NOMO-1 treated with DMSO at 0.1 percent for 48 hours (cell line): ENCODE results near the gene LAPTM5.
A peak's percentile ranks its signal among the peaks of the same experiment; 100 is the strongest.
"Not testable (repeated sequence)": the region's sequence is repeated elsewhere in the genome, so short reads cannot be mapped to it uniquely, and the experiment has no call there.

Experiments
- DNase-seq: peaks from one replicate; lab custom pipeline; 2025; ENCODE audit not compliant: unreplicated experiment; lab: John Stamatoyannopoulos, UW

Gene LAPTM5

DNA sequence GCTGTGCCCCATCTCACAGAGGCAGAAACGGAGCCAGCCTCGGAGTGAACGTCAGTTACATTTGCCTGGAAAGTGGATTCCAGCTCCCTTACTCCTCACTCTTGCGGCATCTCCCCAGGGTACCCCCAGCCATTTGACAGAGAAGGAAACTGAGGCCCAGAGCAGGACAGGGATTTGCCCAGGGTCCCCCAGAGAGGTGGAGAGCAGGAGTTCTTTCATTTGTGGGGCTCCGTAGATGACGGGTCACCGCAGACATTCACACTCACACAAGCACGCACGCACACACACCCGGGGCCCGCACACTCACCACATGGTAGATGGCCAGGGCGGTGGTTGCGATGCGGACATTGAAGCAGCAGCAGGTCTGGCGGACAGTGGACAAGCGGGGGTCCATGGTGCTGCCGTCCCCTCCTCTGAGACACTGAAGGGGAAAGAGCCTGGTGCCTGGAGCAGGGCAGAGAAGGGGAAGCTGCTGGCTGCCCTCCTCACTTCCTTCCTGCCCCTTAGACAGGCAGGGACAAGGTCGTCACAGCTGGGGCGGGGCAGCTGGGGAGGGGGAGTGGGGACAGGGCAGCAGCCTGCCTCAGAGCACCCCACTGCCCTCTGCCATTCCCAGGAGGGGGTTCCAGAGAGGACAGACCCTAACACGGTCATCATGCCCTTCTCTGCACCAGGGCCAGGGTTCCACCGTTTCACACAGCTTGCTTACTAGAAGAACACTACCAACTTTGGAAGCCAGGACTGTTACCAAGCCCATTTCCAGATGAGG lies at the start of gene LAPTM5:
LAPTM5 (minus strand) TSS at position 423 of the 769 bp plus-strand sequence; CDS start at position 394, 29 bp downstream.
- peak; percentile 76 for DNase-seq

GRCh38 chr1:30806381-30807317 lies 49.1 kb upstream of the LAPTM5 start:
- no peak for DNase-seq

- DNase-seq, result no peak
Measured at GRCh38 chr1:30805304-30806003, 47.9 kb upstream of the LAPTM5 start.

GRCh38 chr1:30804822-30805221 lies 47.2 kb upstream of the LAPTM5 start:
- no peak for DNase-seq

DNA sequence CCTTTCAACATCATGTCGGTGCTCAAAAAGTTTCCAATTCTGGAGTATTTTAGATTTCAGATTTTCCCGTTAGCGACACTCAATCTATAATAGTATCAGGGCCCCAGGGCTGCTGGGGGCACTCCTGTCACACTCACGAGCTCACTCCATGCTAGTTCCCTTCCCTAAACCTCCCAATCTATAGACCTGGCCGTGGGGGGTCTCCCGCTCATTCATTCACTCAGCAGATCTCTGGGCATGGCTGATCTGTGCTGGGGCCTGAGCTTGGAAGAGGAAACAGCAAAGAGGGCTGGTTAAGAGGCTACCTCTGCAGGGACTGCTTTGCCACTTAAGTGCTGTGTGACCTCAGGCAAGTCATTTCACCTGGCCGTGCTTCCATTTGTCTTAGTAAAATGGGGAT lies 46.8 kb upstream of the LAPTM5 start:
- no peak for DNase-seq

DNA sequence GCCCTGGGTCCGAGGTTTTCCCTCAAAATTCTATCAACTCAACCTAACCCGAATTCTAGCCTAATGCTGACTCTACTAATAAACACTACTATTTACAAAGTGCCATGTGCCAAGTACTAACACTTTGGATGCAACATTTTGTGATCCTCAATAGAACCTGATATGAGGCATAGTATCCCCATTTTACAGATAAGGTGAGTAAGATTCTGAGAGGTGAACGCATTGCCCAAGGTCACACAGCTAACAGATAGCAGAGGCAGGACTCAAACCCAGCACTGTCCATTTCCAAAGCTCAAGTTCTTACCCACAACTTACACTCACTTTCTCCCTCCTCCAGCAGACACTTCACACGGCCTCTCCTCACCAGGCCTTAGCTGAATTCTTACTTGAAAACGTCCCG lies 46.0 kb upstream of the LAPTM5 start:
- no peak for DNase-seq

DNA sequence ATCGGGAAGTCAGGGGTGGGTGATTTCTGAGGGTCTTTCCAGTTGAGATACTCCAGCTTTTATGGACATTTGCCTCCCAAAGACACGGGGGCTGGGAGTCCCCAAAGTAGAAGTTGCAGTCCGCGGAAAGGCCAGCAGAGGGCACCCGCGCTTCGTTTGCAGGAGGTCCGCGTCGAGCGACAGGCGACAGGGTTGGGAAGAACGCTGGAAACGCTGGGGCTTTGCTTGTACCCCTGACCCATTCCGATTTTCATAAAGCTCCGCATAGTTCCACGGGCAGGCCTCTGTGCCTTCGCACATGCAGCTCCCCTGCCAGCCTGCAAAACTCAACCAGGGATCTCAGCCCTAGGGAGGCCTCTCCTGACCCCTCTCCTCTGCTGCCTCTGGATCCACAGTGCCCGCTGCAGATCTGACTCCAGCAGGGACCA lies 44.2 kb upstream of the LAPTM5 start:
- DNase-seq, result peak; percentile 41

GRCh38 chr1:30799233-30799511 lies 41.6 kb upstream of the LAPTM5 start:
- no peak for DNase-seq

DNA sequence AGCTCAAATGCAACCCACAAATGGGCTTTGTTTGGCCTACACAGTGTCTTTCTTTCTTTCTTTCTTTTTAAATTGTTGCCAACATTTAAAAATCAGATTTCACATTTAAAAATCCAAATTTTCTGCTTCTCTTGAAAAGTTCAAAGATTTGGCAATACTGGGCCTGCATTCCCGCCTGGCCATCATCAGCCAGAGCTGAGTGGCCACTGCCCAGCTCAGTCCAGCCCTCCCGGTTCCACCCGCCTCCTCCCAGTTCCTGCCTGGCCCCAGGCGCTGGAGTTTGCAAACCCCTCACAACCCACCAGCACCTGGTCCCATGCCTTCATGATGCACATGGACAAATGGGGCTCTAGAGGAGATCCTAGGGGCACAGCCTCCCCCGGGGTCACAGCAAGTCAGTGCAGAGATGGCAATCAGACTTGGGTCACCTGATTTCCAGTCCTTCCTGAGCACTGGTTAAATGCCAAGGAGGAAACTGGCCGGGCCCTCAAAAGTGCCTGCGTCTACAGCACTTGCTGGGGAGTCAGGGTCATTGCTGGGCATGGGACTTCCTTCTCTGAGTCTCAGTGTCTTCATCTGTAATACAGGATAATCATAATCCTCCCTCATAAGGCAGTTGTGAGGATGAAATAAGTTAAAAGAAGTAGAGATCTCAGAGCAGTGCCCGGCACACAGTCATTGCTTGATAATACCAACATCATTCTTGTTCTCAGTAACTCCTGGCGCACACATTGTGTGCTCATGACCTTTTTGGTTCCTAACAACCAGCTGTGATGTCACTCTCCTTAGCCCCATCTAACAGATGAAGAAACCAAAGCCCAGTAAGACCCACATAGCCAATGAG lies 41.0 kb upstream of the LAPTM5 start:
- DNase-seq, result no peak

- no peak for DNase-seq
Measured at GRCh38 chr1:30795026-30795425, 37.5 kb upstream of the LAPTM5 start.

GRCh38 chr1:30794260-30794659 lies 36.7 kb upstream of the LAPTM5 start:
- DNase-seq, result no peak

GRCh38 chr1:30793209-30793608 lies 35.6 kb upstream of the LAPTM5 start:
- DNase-seq, result no peak

DNA sequence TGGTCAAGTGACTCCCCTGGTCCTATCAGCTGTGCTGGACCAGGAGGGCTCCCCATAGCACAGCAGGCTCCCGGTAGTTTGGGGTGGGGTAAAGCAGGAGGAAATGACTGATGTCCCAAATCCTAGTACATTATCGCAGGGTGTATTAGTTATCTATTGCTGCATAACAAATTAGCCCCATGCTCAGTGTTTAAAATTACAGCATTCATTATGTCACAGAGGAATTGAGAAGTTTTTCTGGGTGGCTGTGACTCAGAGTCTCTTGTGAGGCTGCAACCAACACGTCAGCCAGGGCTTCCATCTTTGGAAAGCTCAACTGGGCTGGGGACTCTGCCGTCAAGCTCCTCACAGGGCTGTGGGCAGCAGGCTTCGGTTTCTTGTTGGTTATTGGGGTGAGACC lies 34.3 kb upstream of the LAPTM5 start:
- DNase-seq, result no peak

GRCh38 chr1:30790850-30791778 lies 33.5 kb upstream of the LAPTM5 start:
- peak; percentile 65 for DNase-seq

GRCh38 chr1:30790256-30790525 lies 32.6 kb upstream of the LAPTM5 start:
- not testable (repeated sequence) for DNase-seq

- DNase-seq, result no peak
Measured at GRCh38 chr1:30789388-30790255, 32.0 kb upstream of the LAPTM5 start.

- no peak for DNase-seq
Measured at GRCh38 chr1:30788580-30789387, 31.2 kb upstream of the LAPTM5 start.

DNA sequence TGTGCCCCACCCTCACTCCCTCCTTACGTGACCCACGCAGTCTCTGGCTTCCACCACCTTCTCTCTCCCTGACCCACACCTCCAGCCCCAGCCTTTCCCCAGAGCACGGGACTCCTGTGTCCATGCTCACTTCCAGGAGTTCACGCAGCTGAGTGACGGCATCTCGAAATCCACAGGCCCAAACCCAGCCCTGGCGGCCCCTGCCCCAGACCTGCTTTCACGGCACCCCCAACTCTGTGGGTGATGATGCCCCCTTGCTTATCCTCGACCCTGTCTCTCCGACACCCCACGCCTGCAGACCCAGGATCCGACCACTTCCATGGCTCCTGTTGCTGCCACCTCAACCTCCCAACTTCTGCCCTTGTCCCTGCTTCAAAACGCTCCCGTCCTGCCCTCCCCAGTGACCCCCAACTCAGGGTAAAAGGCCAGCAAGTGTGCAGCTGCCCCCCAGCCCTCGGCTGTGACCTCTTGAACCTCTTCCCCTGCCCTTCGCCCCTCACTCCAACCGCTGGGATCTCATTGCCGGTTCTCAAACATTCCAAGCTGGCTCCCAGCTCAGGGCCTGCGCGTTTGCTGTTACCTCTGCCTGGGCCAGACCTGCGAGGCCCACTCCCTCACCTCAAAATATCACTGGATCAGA lies 30.4 kb upstream of the LAPTM5 start:
- no peak for DNase-seq
